GM18907 (cell line): ENCODE results near the gene FCHSD1.
"Not testable (repeated sequence)": the region's sequence is repeated elsewhere in the genome, so short reads cannot be mapped to it uniquely, and the experiment has no call there.

Experiments
- ATAC-seq: cut with Tn5 transposase; IDR thresholded peaks from one replicate; pipeline ENCODE4 v1.9.1; 2021; ENCODE audit warnings: mild to moderate bottlenecking, moderate library complexity; ENCODE audit not compliant: unreplicated experiment

Gene FCHSD1

GRCh38 chr5:141618030-141618803, 33.0 kb downstream of the FCHSD1 start:
- peak; percentile 39 for ATAC-seq

GRCh38 chr5:141617682-141618029, 33.6 kb downstream of the FCHSD1 start:
- ATAC-seq: no peak

DNA sequence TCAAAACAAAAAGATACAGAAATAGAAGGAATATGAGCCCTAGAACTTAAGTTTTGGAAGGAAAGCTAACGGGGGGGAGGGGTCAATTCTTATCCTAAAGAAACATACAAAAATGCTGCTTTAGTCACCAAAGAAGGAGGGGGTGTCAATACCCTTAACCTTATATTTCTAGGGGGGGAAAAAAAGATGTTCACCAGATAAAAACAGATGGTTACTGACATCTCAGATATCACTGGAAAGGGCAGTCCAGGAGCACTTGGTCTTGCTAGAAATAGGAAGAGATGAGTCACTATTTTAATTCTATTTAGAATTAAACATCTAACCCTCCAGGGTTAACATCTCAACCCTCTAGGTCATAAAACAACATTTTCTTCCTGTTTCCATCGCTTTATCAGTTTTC, 34.1 kb downstream of the FCHSD1 start:
- ATAC-seq: no peak

DNA sequence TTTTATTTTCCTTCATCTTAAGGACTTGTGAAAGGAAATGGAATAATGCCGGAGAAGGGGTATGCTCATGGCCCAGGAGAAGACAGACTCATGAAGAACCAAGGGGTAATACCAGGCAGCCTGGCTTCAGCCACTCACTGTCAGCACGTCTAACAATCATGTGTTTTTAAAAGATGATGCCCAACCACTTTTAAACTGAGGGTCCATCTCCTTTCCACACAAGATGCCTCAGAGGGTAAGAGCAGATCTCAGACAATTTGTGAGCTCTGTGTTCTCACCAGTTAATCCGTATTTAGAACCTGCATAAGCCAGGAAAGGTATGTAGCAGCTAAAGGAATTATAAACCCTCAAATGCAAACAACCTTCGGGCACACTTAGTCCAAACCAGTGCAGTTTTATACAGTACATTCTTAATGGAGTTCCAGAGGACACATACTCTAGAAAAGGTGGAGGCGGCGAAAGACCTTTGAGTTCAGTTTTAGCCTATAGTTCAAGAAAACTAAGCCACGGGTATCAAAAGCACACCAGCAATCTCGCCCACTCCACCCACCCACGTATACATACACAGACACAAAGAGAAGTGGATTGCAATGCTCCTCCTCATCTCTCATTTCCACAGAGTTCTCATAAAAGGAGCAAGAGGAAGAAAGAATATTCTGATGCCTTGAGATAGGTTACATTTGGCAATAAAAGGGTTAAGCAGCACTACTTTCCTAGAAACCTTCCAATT, 35.1 kb downstream of the FCHSD1 start:
- ATAC-seq: no peak

DNA sequence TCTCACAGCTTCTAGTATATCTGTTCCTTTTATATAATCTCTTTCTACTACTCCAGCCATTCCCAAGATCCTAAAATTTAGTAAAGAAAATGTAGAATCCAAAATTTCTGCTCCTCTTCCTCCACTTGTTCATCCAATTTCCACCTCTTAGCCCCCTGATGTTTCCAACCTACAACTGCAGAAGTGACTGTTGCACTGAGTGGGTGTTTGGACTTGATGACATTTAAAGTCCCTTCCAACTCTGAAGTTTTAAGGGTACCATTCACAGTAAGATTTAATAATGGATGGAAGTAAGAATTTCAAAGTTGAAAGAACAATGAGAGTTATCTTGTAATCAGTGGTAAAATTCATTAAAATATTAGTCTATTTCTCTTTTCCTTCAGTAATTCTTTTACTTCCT, 37.9 kb downstream of the FCHSD1 start:
- no peak for ATAC-seq

GRCh38 chr5:141611289-141611688, 39.9 kb downstream of the FCHSD1 start:
- ATAC-seq: no peak

- ATAC-seq: not testable (repeated sequence)
Measured at GRCh38 chr5:141609921-141610320, 41.3 kb downstream of the FCHSD1 start.

DNA sequence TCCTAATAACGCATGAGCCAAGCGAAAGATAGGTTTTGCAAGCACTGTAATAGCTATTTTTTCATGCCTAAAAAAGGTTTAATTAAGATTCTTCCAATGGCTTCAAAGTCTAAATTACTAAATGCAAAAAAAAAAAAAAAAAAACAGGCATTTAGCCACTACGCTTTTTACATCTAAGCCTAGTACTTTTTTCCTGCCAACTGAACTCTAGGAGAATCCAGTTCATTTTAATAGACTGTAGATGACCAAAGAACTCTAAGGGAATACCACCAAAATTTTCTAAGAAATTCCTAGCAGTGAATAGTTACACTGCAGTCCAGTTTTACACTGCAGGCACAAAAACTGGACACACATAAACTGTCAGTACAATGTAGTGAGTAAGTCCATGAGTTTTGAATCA, 42.2 kb downstream of the FCHSD1 start:
- no peak for ATAC-seq

DNA sequence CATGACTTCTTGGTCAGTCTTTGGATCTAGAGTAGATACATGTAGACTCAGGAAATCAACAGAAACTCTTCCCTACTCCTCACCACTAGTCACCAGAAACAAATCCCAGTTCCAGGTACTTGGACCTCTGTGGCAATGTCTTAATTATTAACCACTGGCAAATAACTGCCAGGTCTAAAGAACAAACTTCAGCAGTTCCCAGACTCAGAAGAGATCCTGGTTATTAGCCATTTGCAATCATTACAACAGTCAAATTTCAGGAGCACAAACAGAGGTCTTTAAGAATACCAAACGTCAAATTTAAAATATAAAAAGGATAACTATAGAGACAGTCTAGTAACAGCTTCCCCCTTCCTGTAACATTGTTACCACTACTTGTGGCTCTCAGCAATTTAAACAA, 42.7 kb downstream of the FCHSD1 start:
- ATAC-seq: no peak

DNA sequence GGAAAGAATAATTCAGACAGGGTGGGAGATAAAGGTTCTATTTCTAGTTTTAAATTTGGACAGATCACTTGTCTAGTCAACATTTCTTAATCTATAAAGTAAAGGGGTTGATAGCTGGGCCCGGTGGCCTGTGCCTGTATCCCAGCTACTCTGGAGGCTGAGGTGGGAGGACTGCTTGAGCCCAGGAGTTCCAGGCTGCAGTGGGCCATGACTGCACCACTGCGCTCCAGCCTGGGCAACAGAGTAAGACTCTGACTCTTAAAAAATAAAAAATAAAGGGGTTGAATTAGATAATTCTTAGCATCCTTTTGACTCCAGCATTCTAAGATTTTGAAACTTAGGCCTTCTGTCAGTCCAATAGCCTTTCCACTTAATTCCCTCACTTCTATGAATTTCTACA, 43.2 kb downstream of the FCHSD1 start:
- no peak for ATAC-seq

- peak; percentile 97 for ATAC-seq
Measured at GRCh38 chr5:141605523-141606277, 45.5 kb downstream of the FCHSD1 start.

DNA sequence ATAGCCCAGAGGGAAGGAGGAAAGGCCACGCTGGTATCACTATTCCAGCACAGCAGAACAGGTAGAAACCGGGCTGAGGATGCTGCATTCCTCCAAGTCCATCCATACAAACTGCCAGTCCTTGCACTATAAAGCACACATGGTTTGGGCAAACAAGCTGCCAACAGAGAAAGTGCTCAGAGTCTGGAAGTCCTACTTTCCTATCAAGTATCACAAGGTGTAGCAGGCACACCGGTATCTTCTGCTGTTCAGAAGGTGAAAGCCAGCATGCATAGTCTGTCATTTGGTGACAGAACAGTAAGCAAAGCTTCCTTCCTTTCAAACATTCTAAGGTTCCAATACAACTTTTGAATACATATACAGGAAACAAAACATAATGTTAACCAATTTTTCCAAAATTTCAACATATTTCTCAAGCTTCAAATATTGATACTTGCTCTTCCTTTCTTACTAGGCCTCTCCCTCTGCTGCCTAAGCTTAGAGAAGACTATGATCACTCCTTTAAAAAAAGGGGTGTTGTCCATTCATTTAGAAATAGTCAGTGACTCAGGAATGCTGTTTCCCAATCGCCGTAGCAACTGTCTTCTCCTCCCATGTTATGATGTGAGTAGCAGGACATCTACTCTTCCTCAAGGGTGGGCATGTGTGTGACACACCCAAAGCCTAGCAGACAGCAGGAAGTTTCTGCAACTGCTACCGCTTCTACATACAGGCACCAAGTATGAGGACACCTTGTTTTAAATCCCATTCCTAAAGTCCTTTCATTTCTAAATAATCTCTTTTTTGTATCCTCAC, 47.1 kb downstream of the FCHSD1 start:
- ATAC-seq: no peak

GRCh38 chr5:141602606-141603005, 48.6 kb downstream of the FCHSD1 start:
- no peak for ATAC-seq

- peak; percentile 46 for ATAC-seq
Measured at GRCh38 chr5:141598391-141599345, 52.5 kb downstream of the FCHSD1 start.

GRCh38 chr5:141597814-141598213, 53.4 kb downstream of the FCHSD1 start:
- no peak for ATAC-seq

- ATAC-seq: no peak
Measured at GRCh38 chr5:141597394-141597793, 53.8 kb downstream of the FCHSD1 start.

DNA sequence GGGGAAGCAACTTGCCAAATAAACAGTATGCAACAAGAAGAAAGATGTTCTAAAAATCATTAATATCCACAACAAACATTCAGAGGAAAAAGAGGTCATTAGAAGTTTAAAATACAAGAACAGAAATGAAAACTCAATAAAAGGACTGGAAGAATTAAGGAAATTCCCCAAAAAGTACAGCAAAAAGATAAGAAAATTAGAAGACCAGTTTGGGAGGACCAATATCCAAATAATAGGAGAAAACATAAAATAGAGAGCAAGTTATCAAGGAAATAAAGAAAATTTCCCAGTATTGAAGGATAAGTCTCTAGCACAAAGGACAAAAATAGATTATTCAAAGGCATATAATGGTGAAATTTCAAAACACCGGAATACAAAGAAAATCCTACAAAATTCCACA, 54.4 kb downstream of the FCHSD1 start:
- ATAC-seq: no peak

DNA sequence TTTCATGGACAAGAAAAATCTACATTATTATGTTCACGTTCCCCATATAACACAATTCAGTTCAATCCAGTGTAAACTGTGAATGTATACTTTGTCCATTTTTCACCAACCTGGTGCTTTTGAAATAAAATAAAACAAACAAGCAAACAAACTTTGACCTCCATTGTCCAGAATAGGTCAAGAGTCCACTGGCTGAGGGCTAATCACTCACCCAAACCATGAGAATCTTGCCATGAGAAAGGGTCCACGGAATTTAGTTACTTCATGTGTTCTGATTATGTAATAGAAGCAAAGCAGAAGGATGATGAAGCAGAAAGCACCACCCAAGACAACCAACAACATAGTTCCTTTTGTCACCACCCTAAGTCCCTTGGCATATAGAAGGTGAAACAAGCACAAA, 61.1 kb downstream of the FCHSD1 start:
- no peak for ATAC-seq
